PC-3 (cell line): ENCODE measurements around the gene ELN.

ENCODE experiments used
- EZH2 ChIP-seq: fragments of 300-600 bp; sonication (generic); IDR thresholded peaks from one replicate; pipeline ENCODE4 v1.6.1; 2017; ENCODE audit warnings: antibody characterized with exemption, mild to moderate bottlenecking, low read length; ENCODE audit not compliant: unreplicated experiment
- TF ChIP-seq, protein P1 (sequence below): fragments of 300-600 bp; sonication (generic); conservative IDR thresholded peaks from 2 replicates; pipeline ENCODE4 v1.5.1; 2017; ENCODE audit warnings: antibody characterized with exemption, low read depth, mild to moderate bottlenecking, low read length

- TF ChIP-seq, protein P1, sequence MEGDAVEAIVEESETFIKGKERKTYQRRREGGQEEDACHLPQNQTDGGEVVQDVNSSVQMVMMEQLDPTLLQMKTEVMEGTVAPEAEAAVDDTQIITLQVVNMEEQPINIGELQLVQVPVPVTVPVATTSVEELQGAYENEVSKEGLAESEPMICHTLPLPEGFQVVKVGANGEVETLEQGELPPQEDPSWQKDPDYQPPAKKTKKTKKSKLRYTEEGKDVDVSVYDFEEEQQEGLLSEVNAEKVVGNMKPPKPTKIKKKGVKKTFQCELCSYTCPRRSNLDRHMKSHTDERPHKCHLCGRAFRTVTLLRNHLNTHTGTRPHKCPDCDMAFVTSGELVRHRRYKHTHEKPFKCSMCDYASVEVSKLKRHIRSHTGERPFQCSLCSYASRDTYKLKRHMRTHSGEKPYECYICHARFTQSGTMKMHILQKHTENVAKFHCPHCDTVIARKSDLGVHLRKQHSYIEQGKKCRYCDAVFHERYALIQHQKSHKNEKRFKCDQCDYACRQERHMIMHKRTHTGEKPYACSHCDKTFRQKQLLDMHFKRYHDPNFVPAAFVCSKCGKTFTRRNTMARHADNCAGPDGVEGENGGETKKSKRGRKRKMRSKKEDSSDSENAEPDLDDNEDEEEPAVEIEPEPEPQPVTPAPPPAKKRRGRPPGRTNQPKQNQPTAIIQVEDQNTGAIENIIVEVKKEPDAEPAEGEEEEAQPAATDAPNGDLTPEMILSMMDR, result no peak
- TF ChIP-seq EZH2, result no peak
Measured at GRCh38 chr7:74095135-74095534, 67.2 kb downstream of the ELN start.
